ENCODE measurements around the gene UGGT2.

GRCh38 chr13:96082640-96083039 is 29.4 kb upstream of the UGGT2 start:
- TF ChIP-seq POLR2A (IDR thresholded peaks at IDR 0.05), result no peak
- TF ChIP-seq CTCF (IDR thresholded peaks at IDR 0.05), result no peak

All from prostate gland (tissue), 2 donors.